Heart right ventricle (tissue), 16 donors: Measurements from ENCODE around the gene AXIN1. TPM values are rescaled to one million over a fixed set of nuclear protein-coding genes. Genes with fewer than 3 reads are reported as not detected.
A peak's percentile ranks its signal among the peaks of the same experiment; 100 is the strongest.
"Not testable (repeated sequence)": the region's sequence is repeated elsewhere in the genome, so short reads cannot be mapped to it uniquely, and the experiment has no call there.

Experiments used
- ATAC-seq, 8 donors: fragments of 200-7000 bp; cut with Tn5 transposase; one replicate each; pipeline ENCODE4 v1.9.1; 2020; ENCODE audit warnings: mild to moderate bottlenecking in 8 of 8, moderate library complexity in 8 of 8, moderate number of reproducible peaks in 1 of 8
- DNase-seq, 2 donors: peaks; one replicate each; pipeline ENCODE4 v3.0.0-alpha.2; 2020
- H3K27ac ChIP-seq, 10 donors: fragments of 200-600 bp; sonication (generic) in 2 of 10; one replicate each; pipeline versions ENCODE4 v1.5.0 to v1.8.0; 2020 to 2022; ENCODE audit warnings: mild to moderate bottlenecking in 3 of 10
- H3K27me3 ChIP-seq, 7 donors: fragments of 200-600 bp; one replicate each; pipeline ENCODE4 v1.8.0; 2021 to 2022; ENCODE audit warnings: mild to moderate bottlenecking in 2 of 7
- H3K36me3 ChIP-seq, 9 donors: fragments of 200-600 bp; sonication (generic) in 1 of 9; one replicate each; pipeline versions ENCODE4 v1.5.0 to v1.8.0; 2020 to 2022; ENCODE audit warnings: mild to moderate bottlenecking in 2 of 9
- H3K4me1 ChIP-seq, 9 donors: fragments of 200-600 bp; sonication (generic) in 1 of 9; one replicate each; pipeline versions ENCODE4 v1.5.0 to v1.8.0; 2020 to 2022; ENCODE audit warnings: mild to moderate bottlenecking in 4 of 9
- H3K4me3 ChIP-seq, 10 donors: fragments of 200-600 bp; sonication (generic) in 2 of 10; one replicate each; pipeline versions ENCODE4 v1.5.0 to v1.8.0; 2020 to 2022; ENCODE audit warnings: mild to moderate bottlenecking in 7 of 10, moderate library complexity in 2 of 10
- H3K9me3 ChIP-seq, 11 donors: fragments of 200-600 bp in 10 of 11; sonication (generic) in 2 of 11; one replicate each; pipeline versions ENCODE4 v1.5.0 to v1.8.0; 2013 to 2022; ENCODE audit warnings: mild to moderate bottlenecking in 2 of 11, control low read depth in 1 of 11, moderate library complexity in 1 of 11
- WGBS, 2 donors: extraction: QIAGEN DNeasy Blood & Tissue Kit; methylation state at CpG; one replicate each; pipeline ENCODE4 v1.1.7; 2013; ENCODE audit warnings: inconsistent platforms in 1 of 2; 5-methylcytosine and 5-hydroxymethylcytosine counted together
- intact Hi-C, 10 donors: fragments of 100-400 bp; cut with DNase I; formaldehyde crosslinking; loops; one replicate each; pipeline versions ENCODE4 v1.11.1 to v1.14.2; 2022
- polyA plus RNA-seq, 2 donors: library from polyadenylated mRNA; stranded (reverse); fragments of 200-250 nt; gene quantifications; one replicate each; pipeline ENCODE4 v1.2.3, GENCODE V29; 2013
- total RNA-seq, 10 donors: library from RNA; stranded (reverse); fragmentation: NEBNext Ultra II Directional in 3 of 10; extraction: Animal tissue kit (Norgen Biotek cat#: 25700) in 3 of 10; gene quantifications; one replicate each; pipeline versions ENCODE4 v1.2.1 to v1.2.4, GENCODE V29; 2021 to 2023
- TF ChIP-seq, protein P1 (sequence below), 9 donors: fragments of 200-600 bp; sonication (generic) in 2 of 9; IDR thresholded peaks; one replicate each; pipeline versions ENCODE4 v1.5.0 to v1.8.0; 2021 to 2022; ENCODE audit warnings: antibody characterized with exemption in 9 of 9, mild to moderate bottlenecking in 5 of 9, moderate library complexity in 1 of 9
- donor health status: Arrhythmogenic right ventricular cardiomyopathy.
- donor health status: ischemic (EF 13 %, LVEDD 7.1; RV severe dilation, severe dysfunction).
- donor health status: healthy with polysubstance abuse.
- donor health status: DM: no; HTN: yes; CAD: no.
- donor health status: DM: no; HTN: no; CAD: no.
- donor health status: ischemic (EF 25% LVEDD 6.9; RV normal size, moderate dysfunction).
- donor health status: ischemic (EF 25% LVEDD 5.7; RV mildly dilated, moderate dysfunction).
- donor health status: healthy.
- donor health status: DM: yes; HTN: yes; CAD: no.
- donor health status: Ischemic cardiomyopathy.
- donor health status: ischemic (EF 35%, LVEDD 5.7; RV mildly dilated, moderate dysfunction).
- donor health status: nonischemic (EF 11% LVEDD 7.7; RV severe dilation, severe dysfunction).
- donor health status: DM: yes; HTN: yes; CAD: no.
- donor health status: PGD.
- donor health status: ischemic (EF 29% LVEDD 5.4; RV normal size, mild dysfunction).
- donor health status: nonischemic (EF 23%, LVEDD 6.1; RV moderate dilation, normal function).

AXIN1 gene
- total and polyA plus RNA-seq, 12 donors, result 7.7 to 16.1 (median 9.5) TPM

DNA sequence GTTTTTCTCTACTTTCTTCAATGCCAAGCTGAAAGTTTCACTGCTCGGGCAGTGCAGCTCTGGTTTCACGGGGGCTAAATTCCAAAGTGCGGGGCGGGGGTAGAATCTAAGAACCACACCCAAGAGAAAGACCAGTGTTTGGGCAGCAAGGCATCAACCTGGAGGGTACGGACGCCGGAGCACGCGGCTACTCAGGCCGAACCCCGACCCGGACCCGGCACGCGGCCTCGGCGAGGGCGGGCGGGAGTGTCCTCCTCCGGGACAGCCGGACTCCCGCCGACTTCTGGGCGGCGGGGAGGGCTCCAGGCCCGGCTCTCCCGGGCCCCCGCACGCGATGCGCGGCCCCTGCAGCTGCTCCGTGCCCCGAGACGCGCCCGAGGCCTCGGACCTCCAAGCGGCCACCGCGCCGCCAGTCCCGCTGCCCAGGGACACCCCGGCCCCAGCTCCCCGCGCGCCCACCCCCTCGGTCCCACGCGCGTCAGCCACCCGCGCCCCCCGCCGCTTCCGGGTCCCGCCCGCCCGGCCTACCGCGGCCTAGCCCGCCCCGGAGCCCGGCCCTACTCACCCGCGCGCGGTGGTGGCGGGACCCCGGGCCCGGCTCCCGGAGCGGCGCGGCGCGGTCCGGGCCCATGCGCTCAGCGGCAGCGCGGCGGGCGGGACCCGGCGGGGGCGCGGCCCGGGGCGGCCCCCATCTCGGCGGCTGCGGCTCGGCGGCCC lies 561 bp downstream of the AXIN1 start:
- TF ChIP-seq, protein P1, sequence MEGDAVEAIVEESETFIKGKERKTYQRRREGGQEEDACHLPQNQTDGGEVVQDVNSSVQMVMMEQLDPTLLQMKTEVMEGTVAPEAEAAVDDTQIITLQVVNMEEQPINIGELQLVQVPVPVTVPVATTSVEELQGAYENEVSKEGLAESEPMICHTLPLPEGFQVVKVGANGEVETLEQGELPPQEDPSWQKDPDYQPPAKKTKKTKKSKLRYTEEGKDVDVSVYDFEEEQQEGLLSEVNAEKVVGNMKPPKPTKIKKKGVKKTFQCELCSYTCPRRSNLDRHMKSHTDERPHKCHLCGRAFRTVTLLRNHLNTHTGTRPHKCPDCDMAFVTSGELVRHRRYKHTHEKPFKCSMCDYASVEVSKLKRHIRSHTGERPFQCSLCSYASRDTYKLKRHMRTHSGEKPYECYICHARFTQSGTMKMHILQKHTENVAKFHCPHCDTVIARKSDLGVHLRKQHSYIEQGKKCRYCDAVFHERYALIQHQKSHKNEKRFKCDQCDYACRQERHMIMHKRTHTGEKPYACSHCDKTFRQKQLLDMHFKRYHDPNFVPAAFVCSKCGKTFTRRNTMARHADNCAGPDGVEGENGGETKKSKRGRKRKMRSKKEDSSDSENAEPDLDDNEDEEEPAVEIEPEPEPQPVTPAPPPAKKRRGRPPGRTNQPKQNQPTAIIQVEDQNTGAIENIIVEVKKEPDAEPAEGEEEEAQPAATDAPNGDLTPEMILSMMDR (IDR thresholded peaks at IDR 0.05), result no peak
- peak in 1 of 2 donors; percentile 57 for DNase-seq
- ATAC-seq, result no peak

DNA sequence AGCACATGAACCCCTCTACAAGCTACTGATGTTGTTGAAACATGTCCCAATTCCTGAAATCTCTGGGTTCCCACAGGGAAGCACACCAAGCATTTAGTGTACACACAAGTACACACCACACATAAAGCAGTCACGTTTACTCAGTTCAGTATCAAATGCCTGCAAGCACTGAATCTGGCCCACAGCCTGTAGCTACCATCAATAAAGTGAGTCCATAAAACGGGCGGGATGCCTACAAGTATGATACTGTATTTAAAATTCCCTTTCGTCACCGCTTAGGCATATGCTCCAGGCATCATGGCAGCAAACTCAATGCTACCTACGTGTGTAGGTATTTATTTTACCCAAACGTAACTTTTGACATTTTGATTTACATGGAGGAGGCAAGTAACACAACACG lies 2.3 kb downstream of the AXIN1 start:
- Histone ChIP-seq H3K27me3 (no peaks in the 10 kb centered on the region), H3K4me1 (peaks cover 5 to 45% (median 17%) of the 10 kb centered on the region in 9 donors), H3K27ac (no peak overlapping the region), H3K9me3 (no peaks in the 10 kb centered on the region), H3K4me3 (no peak overlapping the region), H3K36me3 (peaks cover 0 to 38% (median 0%) of the 10 kb centered on the region in 9 donors)
- 86 to 90% methylated on average over 8 of the region's 8 CpGs for WGBS, 2 donors
- intact Hi-C loops, result loop anchor here in 6 of 10 donors (5.0 to 10.0 kb wide), 5 partner anchors 108 to 125 kb away; partner anchors contain the start of genes LUC7L (in 3 of the 6) and FAM234A (in 1 of the 6)
- ATAC-seq (no peak), DNase-seq (no peak)
- TF ChIP-seq, protein P1 (IDR thresholded peaks at IDR 0.05), result no peak

More for the DNA sequence above, 561 bp downstream of the AXIN1 start:
- peaks cover 0 to 20% (median 0%) of the 10 kb centered on the region in 9 donors for H3K36me3 ChIP-seq
- 0% methylated on average over 82 to 95 of the region's 95 CpGs for WGBS, 2 donors
- intact Hi-C loops, result loop anchor here in 7 of 10 donors (2.0 to 10.0 kb wide), 6 partner anchors 110 to 127 kb away; partner anchors contain the start of genes LUC7L (in 3 of the 7) and FAM234A (in 2 of the 7)
- H3K9me3 ChIP-seq, result no peaks in the 10 kb centered on the region
- peak overlapping the region; percentile 42 to 85 (median 68) for H3K4me3 ChIP-seq
- peak overlapping the region in 8 of 10 donors; percentile 43 to 81 (median 56) for H3K27ac ChIP-seq
- peaks cover 5 to 36% (median 15%) of the 10 kb centered on the region in 9 donors for H3K4me1 ChIP-seq
- H3K27me3 ChIP-seq, result no peaks in the 10 kb centered on the region

DNA sequence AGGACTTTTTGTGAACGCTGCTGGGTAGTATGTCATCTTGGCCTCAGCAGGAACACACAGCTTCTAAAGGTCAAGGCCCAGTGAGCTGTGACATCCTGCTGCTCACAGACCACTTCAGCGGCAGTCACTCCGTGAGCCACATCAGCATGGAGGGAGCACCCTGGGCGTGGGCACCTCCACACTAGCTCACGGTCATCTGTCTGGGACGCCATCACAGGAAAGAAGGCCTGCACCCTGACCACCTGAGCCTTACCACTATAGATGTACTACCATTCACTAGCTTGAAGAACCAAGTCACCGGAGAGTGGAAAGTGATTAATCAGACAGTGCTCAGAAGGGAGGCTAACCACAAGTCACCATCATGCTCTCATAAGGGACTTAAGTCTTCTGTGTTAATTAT lies 3.3 kb downstream of the AXIN1 start:
- Histone ChIP-seq H3K36me3 (peaks cover 0 to 48% (median 0%) of the 10 kb centered on the region in 9 donors), H3K9me3 (no peaks in the 10 kb centered on the region)
- WGBS, 2 donors, result 81 to 86% methylated on average over 7 of the region's 7 CpGs

GRCh38 chr16:348495-348894 lies 4.0 kb downstream of the AXIN1 start:
- H3K27me3 ChIP-seq, H3K27ac ChIP-seq, DNase-seq, ATAC-seq, H3K4me3 ChIP-seq, H3K9me3 ChIP-seq, intact Hi-C loops: not testable (repeated sequence)
- peaks cover 0 to 55% (median 0%) of the 10 kb centered on the region in 9 donors for H3K36me3 ChIP-seq
- H3K4me1 ChIP-seq, result peaks cover 5 to 43% (median 16%) of the 10 kb centered on the region in 9 donors
- 95% methylated on average over 8 to 10 of the region's 10 CpGs for WGBS, 2 donors

More for the DNA sequence above, 3.3 kb downstream of the AXIN1 start:
- TF ChIP-seq, protein P1 (IDR thresholded peaks at IDR 0.05), result no peak
- Histone ChIP-seq H3K27me3 (no peaks in the 10 kb centered on the region), H3K27ac (no peak overlapping the region), H3K4me3 (no peak overlapping the region), H3K4me1 (peaks cover 5 to 45% (median 17%) of the 10 kb centered on the region in 9 donors)
- DNase-seq (no peak), ATAC-seq (no peak)
- intact Hi-C loops, result no loop called here
